Progenitor cell of endocrine pancreas (in vitro differentiated cells): ENCODE measurements around the gene SCGN. TPM values are rescaled to one million over a fixed set of nuclear protein-coding genes. Genes with fewer than 3 reads are reported as not detected.

Experiments used
- DNase-seq: peaks from one replicate; pipeline ENCODE4 v3.0.0; 2021; ENCODE audit warnings: low spot score; ENCODE audit not compliant: unreplicated experiment
- H3K27ac Mint-ChIP-seq: 2 replicates; pipeline ENCODE4 v1.8.0; 2021; ENCODE audit warnings: mild to moderate bottlenecking, moderate library complexity, mixed read lengths
- H3K27me3 Mint-ChIP-seq: 2 replicates; pipeline ENCODE4 v1.8.0; 2021; ENCODE audit warnings: mixed read lengths
- H3K36me3 Mint-ChIP-seq: 2 replicates; pipeline ENCODE4 v1.8.0; 2022; ENCODE audit warnings: mixed read lengths; ENCODE audit not compliant: insufficient read depth
- H3K4me1 Mint-ChIP-seq: 2 replicates; pipeline ENCODE4 v1.8.0; 2021; ENCODE audit warnings: low read depth, mixed read lengths
- H3K4me3 Mint-ChIP-seq: 2 replicates; pipeline ENCODE4 v1.8.0; 2021; ENCODE audit warnings: low read depth, mild to moderate bottlenecking, moderate library complexity, mixed read lengths
- H3K9me3 Mint-ChIP-seq: 2 replicates; pipeline ENCODE4 v1.8.0; 2021; ENCODE audit warnings: low read depth, mixed read lengths
- CTCF ChIP-seq: fragments of 200-600 bp; sonication (generic); IDR thresholded peaks from one replicate; pipeline ENCODE4 v1.5.0; 2021; ENCODE audit warnings: antibody characterized with exemption, mild to moderate bottlenecking; ENCODE audit not compliant: unreplicated experiment
- total RNA-seq: library from RNA; stranded (reverse); gene quantifications from 2 replicates; pipeline ENCODE4 v1.2.1, GENCODE V29; 2021

Gene SCGN
- total RNA-seq, 1 donor from 2014 or later, result 95.0 TPM

- no peak for TF ChIP-seq CTCF
- Mint-ChIP-seq H3K4me3 (no peak overlapping the region), H3K27ac (no peak overlapping the region), H3K4me1 (peaks cover 3% of the 10 kb centered on the region), H3K36me3 (peaks cover 13% of the 10 kb centered on the region), H3K27me3 (no peaks in the 10 kb centered on the region), H3K9me3 (peaks cover 4% of the 10 kb centered on the region)
- DNase-seq, result no peak
These were observed 29.8 kb downstream of the SCGN start for GRCh38 chr6:25681848-25682247.

- Mint-ChIP-seq H3K9me3 (peaks cover 4% of the 10 kb centered on the region), H3K4me1 (peaks cover 3% of the 10 kb centered on the region), H3K36me3 (peaks cover 13% of the 10 kb centered on the region), H3K27ac (no peak overlapping the region), H3K27me3 (no peaks in the 10 kb centered on the region), H3K4me3 (no peak overlapping the region)
- TF ChIP-seq CTCF, result no peak
- DNase-seq, result no peak
These were observed 30.3 kb downstream of the SCGN start for GRCh38 chr6:25682324-25682723.

- Mint-ChIP-seq H3K4me1 (peaks cover 3% of the 10 kb centered on the region), H3K9me3 (peaks cover 4% of the 10 kb centered on the region), H3K36me3 (peaks cover 13% of the 10 kb centered on the region), H3K27me3 (no peaks in the 10 kb centered on the region), H3K4me3 (no peak overlapping the region), H3K27ac (no peak overlapping the region)
- DNase-seq, result no peak
- no peak for TF ChIP-seq CTCF
These were observed 32.5 kb downstream of the SCGN start for GRCh38 chr6:25684565-25684964.

- H3K27me3 Mint-ChIP-seq, result no peaks in the 10 kb centered on the region
- peaks cover 3% of the 10 kb centered on the region for H3K4me1 Mint-ChIP-seq
- peaks cover 13% of the 10 kb centered on the region for H3K36me3 Mint-ChIP-seq
- no peak overlapping the region for H3K4me3 Mint-ChIP-seq
- H3K27ac Mint-ChIP-seq, result no peak overlapping the region
- no peak for TF ChIP-seq CTCF
- H3K9me3 Mint-ChIP-seq, result peaks cover 4% of the 10 kb centered on the region
- DNase-seq, result no peak
These were observed 33.2 kb downstream of the SCGN start for GRCh38 chr6:25685251-25685650.

- H3K27me3 Mint-ChIP-seq, result no peaks in the 10 kb centered on the region
- TF ChIP-seq CTCF, result no peak
- peaks cover 14% of the 10 kb centered on the region for H3K36me3 Mint-ChIP-seq
- no peak overlapping the region for H3K27ac Mint-ChIP-seq
- H3K4me1 Mint-ChIP-seq, result peaks cover 2% of the 10 kb centered on the region
- no peak for DNase-seq
- H3K4me3 Mint-ChIP-seq, result no peak overlapping the region
- peaks cover 4% of the 10 kb centered on the region for H3K9me3 Mint-ChIP-seq
These were observed 33.9 kb downstream of the SCGN start for GRCh38 chr6:25685896-25686295.

GRCh38 chr6:25686856-25687255, 34.8 kb downstream of the SCGN start:
- DNase-seq, result no peak
- Mint-ChIP-seq H3K4me1 (no peaks in the 10 kb centered on the region), H3K4me3 (no peak overlapping the region), H3K36me3 (peaks cover 14% of the 10 kb centered on the region), H3K9me3 (peaks cover 4% of the 10 kb centered on the region), H3K27me3 (no peaks in the 10 kb centered on the region), H3K27ac (no peak overlapping the region)
- TF ChIP-seq CTCF, result no peak
